Left lung (tissue), 14 donors: ENCODE data around the gene RASSF6. TPM values are rescaled to one million over a fixed set of nuclear protein-coding genes. Genes with fewer than 3 reads are reported as not detected.
"Not testable (repeated sequence)": the region's sequence is repeated elsewhere in the genome, so short reads cannot be mapped to it uniquely, and the experiment has no call there.

Source experiments
- ATAC-seq: fragments of 200-7000 bp; cut with Tn5 transposase; one replicate; pipeline ENCODE4 v1.9.1; 2020; ENCODE audit warnings: moderate library complexity
- DNase-seq, 4 donors: peaks; one replicate each; pipeline ENCODE4 v3.0.0-alpha.2; 2013 to 2020
- H3K27ac ChIP-seq, 2 donors: fragments of 200-600 bp; sonication (generic) in 1 of 2; one replicate each; pipeline versions ENCODE4 v1.5.0 to v1.8.0; 2020 to 2021
- H3K27me3 ChIP-seq, 2 donors: fragments of 200-600 bp; sonication (generic) in 1 of 2; one replicate each; pipeline versions ENCODE4 v1.5.0 to v1.8.0; 2020 to 2021
- H3K36me3 ChIP-seq, 2 donors: fragments of 200-600 bp; sonication (generic) in 1 of 2; one replicate each; pipeline versions ENCODE4 v1.5.0 to v1.8.0; 2020 to 2021
- H3K4me1 ChIP-seq, 2 donors: fragments of 200-600 bp; one replicate each; pipeline ENCODE4 v1.8.0; 2021
- H3K4me3 ChIP-seq, 2 donors: fragments of 200-600 bp; sonication (generic) in 1 of 2; one replicate each; pipeline versions ENCODE4 v1.5.0 to v1.8.0; 2020 to 2021; ENCODE audit warnings: mild to moderate bottlenecking in 1 of 2
- H3K9me3 ChIP-seq, 2 donors: fragments of 200-600 bp; sonication (generic) in 1 of 2; one replicate each; pipeline versions ENCODE4 v1.5.0 to v1.8.0; 2020 to 2021
- CTCF ChIP-seq, 2 donors: fragments of 200-600 bp; sonication (generic) in 1 of 2; IDR thresholded peaks; one replicate each; pipeline versions ENCODE4 v1.5.0 to v1.8.0; 2021; ENCODE audit warnings: antibody characterized with exemption in 2 of 2
- intact Hi-C, 2 donors: fragments of 100-400 bp; cut with DNase I; formaldehyde crosslinking; loops; one replicate each; pipeline versions ENCODE4 v1.11.2 to v1.14.2; 2022
- long read RNA-seq, 12 donors: library from polyadenylated mRNA in 2 of 12; unstranded in 2 of 12; transcript quantifications; one replicate each; pipeline ENCODE4 v2.0.0 and lab custom pipeline, GENCODE V29; 2019 to 2026
- polyA plus RNA-seq, 6 donors: library from polyadenylated mRNA; unstranded; fragments of 120-200 nt; gene quantifications; one replicate each; pipeline ENCODE4 v1.2.1, GENCODE V29; 2013; ENCODE audit not compliant: insufficient read length in 6 of 6
- total RNA-seq, 2 donors: library from RNA; stranded (reverse); fragmentation: NEBNext Ultra II Directional; extraction: Animal tissue kit (Norgen Biotek cat#: 25700); gene quantifications; one replicate each; pipeline ENCODE4 v1.2.1, GENCODE V29; 2021
- donor health status: DM: no; HTN: yes; CAD: no.
- donor health status: DM: no; HTN: no; CAD: no.

RASSF6 gene, protein sequence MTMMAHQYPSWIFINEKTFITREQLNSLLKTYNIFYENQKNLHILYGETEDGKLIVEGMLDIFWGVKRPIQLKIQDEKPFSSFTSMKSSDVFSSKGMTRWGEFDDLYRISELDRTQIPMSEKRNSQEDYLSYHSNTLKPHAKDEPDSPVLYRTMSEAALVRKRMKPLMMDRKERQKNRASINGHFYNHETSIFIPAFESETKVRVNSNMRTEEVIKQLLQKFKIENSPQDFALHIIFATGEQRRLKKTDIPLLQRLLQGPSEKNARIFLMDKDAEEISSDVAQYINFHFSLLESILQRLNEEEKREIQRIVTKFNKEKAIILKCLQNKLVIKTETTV
- 1 to 10 TPM; 1.3 to 2.2 TPM for total RNA-seq
- 1 to 10 TPM; 1.6 to 3.3 (median 2.5) TPM for polyA plus RNA-seq
- long read RNA-seq, donor 1, full-length matches to known transcripts, result 1 of 1 reads
- long read RNA-seq, donor 1, partial matches to known transcripts, result 0 of 1 reads
- long read RNA-seq, donor 1, other reads (novel, unspliced or antisense), result 0 of 1 reads
- long read RNA-seq, donor 2, result 0 reads
- long read RNA-seq, donor 3, result 0 reads
- long read RNA-seq, donor 4, partial matches to known transcripts, result 0 of 1 reads
- long read RNA-seq, donor 4, other reads (novel, unspliced or antisense), result 1 of 1 reads
- long read RNA-seq, donor 5, result 0 reads
- long read RNA-seq, donor 6, result 0 reads
- long read RNA-seq, donor 7, full-length matches to known transcripts, result 1 of 1 reads
- long read RNA-seq, donor 7, partial matches to known transcripts, result 0 of 1 reads
- long read RNA-seq, donor 7, other reads (novel, unspliced or antisense), result 0 of 1 reads
- long read RNA-seq, donor 8, result 0 reads
- long read RNA-seq, donor 9, result 0 reads
- long read RNA-seq, donor 10, result 0 reads
- long read RNA-seq, donor 11, full-length matches to known transcripts, result 1 of 1 reads
- long read RNA-seq, donor 11, partial matches to known transcripts, result 0 of 1 reads
- long read RNA-seq, donor 11, other reads (novel, unspliced or antisense), result 0 of 1 reads
- long read RNA-seq, donor 12, full-length matches to known transcripts, result 1 of 1 reads
- long read RNA-seq, donor 12, partial matches to known transcripts, result 0 of 1 reads
- long read RNA-seq, donor 12, other reads (novel, unspliced or antisense), result 0 of 1 reads

DNA sequence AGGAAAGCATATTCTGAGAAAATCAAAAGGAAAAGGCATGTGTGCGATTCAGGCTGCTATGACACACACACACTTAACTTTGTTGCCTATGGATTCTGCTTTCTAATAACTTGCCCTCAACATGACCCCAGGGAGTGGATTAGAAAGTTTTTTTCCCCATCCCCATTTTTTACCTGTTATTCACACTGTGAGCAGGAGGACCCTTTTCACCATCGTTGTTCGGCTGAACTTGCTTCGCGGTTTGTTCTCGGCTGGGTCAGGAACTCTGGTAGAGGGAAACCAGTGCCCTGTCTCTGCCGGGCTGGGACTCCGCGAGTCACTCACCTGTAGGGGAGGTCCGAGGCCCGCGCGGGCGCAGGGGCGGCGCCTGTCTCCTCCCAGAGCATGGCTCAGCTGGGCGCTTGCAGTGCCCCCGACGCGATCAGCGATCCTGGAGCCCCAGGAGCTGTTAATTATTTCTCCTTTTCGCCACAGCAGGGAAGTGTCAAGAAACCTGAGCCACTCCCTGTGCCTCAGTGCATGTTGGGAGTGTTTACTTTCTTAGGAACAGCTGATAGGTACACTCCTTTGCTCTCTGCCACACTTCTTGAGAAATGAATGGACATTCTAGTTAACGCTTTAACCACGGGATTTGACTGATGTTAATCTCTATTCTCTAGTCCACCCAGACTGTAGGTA is at the start of gene RASSF6:
Gene RASSF6, minus strand, starts transcription at position 322 of the 678 bp plus-strand sequence. CDS start 8,641 bp downstream, outside the sequence.
- intact Hi-C loops, result no loop called here
- H3K4me3 ChIP-seq, result peak within 1 kb of the TSS; percentile 21 to 28
- H3K27me3 ChIP-seq, result peaks cover 0 to 17% of the 10 kb centered on the region in 2 donors
- peak; percentile 99 for ATAC-seq
- H3K27ac ChIP-seq, result peak within 1 kb of the TSS; percentile 7 to 45
- no peaks in the 10 kb centered on the region for H3K9me3 ChIP-seq
- no peak for TF ChIP-seq CTCF (IDR thresholded peaks at IDR 0.05)
- H3K4me1 ChIP-seq, result no peaks in the 10 kb centered on the region
- DNase-seq, result peak in 3 of 4 donors; percentile 75 to 91 (median 78)
- no peaks in the 10 kb centered on the region for H3K36me3 ChIP-seq

DNA sequence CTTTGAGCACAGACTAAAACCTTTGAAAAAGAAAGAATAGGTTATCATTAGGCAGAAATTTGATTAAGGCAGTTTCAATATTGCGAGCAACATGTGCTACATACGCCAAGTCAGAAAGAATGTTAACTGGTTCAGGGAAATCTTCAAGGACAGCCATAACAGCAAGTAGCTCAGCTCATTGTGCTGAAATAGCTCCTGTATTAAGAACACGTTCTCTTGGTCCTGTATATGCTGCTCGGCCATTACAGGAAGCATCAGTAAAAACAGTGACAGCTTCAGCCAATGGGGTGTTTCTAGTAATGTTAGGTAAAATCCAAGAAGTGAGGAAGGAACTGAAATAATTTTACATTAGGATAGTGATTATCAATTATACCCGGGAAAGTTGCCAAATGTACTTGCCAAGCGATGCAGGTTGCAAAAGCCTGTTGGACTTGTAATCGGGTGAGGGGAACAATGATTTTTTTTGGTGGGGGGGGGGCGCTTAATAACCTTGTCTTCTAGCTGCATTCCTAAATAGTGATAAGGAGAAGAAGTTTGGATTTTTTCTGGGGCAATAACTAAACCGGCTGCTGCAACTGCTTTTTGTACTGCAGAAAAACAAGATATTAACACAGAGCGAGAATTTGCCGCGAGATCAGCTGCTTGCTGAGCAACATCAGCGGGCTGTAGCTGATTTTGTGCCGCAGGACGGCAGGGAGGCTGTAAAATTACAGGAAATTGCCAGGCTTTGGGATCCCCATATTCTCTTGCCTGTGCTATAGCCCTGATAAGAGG is 49.4 kb upstream of the RASSF6 start:
- ATAC-seq, result peak; percentile 59
- Histone ChIP-seq H3K9me3 (no peaks in the 10 kb centered on the region), H3K4me1 (peaks cover 0 to 4% of the 10 kb centered on the region in 2 donors), H3K27me3 (no peaks in the 10 kb centered on the region), H3K4me3 (no peak overlapping the region), H3K27ac (no peak overlapping the region), H3K36me3 (no peaks in the 10 kb centered on the region)
- no peak for TF ChIP-seq CTCF (IDR thresholded peaks at IDR 0.05)
- intact Hi-C loops, result no loop called here
- peak in 2 of 4 donors; percentile 29 to 42 for DNase-seq

- Histone ChIP-seq H3K4me1 (peaks cover 4% of the 10 kb centered on the region in 2 donors), H3K36me3 (no peaks in the 10 kb centered on the region), H3K27me3 (no peaks in the 10 kb centered on the region), H3K27ac (no peak overlapping the region), H3K4me3 (no peak overlapping the region), H3K9me3 (no peaks in the 10 kb centered on the region)
- ATAC-seq, result peak; percentile 54
- TF ChIP-seq CTCF (IDR thresholded peaks at IDR 0.05), result no peak
- intact Hi-C loops, result no loop called here
- DNase-seq, result no peak
Measured at GRCh38 chr4:73668782-73669201, 48.6 kb upstream of the RASSF6 start.

DNA sequence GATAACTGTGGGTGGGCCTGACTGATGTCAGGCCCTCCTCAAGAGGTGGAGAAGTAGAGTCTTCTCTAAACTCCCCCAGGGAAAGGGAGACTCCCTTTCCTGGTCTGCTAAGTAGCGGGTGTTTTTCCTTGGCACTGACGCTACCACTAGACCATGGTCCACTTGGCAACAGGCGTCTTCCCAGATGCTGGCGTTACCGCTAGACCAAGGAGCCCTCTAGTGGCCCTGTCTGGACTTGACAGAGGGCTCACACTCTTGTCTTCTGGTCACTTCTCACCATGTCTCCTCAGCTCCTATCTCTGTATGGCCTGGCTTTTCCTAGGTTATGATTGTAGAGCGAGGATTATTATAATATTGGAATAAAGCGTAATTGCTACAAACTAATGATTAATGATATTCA is 45.7 kb upstream of the RASSF6 start:
- intact Hi-C loops, ATAC-seq, H3K27me3 ChIP-seq, H3K4me3 ChIP-seq, DNase-seq, H3K27ac ChIP-seq, H3K9me3 ChIP-seq, H3K36me3 ChIP-seq: not testable (repeated sequence)
- H3K4me1 ChIP-seq, result peaks cover 4 to 21% of the 10 kb centered on the region in 2 donors
- TF ChIP-seq CTCF (IDR thresholded peaks at IDR 0.05), result peak in 1 of 2 donors; percentile 20
